NCI-H2171 (cell line): ENCODE data around the gene HSPA12A.
"Not testable (repeated sequence)": the region's sequence is repeated elsewhere in the genome, so short reads cannot be mapped to it uniquely, and the experiment has no call there.

Source experiments
- DNase-seq: peaks from one replicate; lab custom pipeline; 2025; lab: John Stamatoyannopoulos, UW

Gene HSPA12A

DNA sequence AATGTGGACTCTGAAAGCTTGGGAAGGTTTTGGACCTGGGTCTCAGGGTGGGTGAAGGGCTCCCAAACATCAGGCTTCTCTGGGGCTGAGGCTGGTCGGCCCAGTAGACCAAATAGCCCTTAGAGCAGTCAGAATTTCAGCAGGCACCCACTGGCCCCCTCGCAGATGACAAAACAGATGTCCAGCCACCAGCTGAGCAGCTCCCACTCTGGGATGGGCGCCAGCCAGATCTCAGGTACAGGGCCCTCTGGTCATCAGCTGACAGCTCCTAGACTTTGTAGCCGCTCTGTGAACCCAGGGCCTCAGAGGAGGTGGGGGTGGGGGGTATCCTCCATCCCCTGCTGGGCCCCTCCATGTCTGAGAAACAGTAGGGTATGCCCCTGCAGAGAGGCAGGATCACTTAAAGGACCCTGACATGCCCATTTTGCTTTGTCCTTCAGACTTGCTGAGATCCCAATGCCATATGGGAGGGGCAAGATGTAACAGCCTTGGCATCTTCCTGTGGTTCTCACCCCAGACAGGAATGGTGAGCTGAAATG, 26.5 kb downstream of the HSPA12A start:
- DNase-seq, result no peak

GRCh38 chr10:116715341-116715740, 27.0 kb downstream of the HSPA12A start:
- no peak for DNase-seq

- DNase-seq, result no peak
Measured at GRCh38 chr10:116713846-116714245, 28.5 kb downstream of the HSPA12A start.

DNA sequence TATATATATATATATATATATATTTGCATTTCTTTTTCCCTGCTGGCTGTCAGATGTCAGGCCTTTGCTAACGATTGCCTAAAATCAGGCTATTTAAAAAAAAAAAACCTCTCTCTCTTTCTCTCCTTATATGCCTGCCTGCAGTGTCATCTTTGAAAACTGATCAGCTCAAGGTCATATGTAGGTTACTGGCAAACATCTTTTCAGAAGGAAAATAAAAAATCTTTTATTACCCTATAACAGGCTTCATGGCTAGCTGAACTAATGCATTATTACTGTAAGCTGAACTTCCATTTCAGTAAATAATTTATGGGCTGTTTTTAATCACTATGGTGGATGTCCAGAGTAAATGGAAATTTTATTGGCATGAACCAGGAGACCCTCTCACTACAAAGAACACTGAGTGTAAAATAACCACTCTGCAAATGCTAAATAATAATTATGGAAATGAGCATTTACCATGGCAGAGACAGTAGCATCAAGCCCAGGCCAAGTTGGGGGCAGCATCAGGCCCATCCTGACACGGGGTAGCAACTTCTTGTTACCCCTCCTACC, 29.3 kb downstream of the HSPA12A start:
- no peak for DNase-seq

- no peak for DNase-seq
Measured at GRCh38 chr10:116712519-116712918, 29.8 kb downstream of the HSPA12A start.

GRCh38 chr10:116711803-116712202, 30.6 kb downstream of the HSPA12A start:
- not testable (repeated sequence) for DNase-seq

GRCh38 chr10:116710076-116710475, 32.3 kb downstream of the HSPA12A start:
- DNase-seq, result no peak

- DNase-seq, result no peak
Measured at GRCh38 chr10:116708877-116709276, 33.5 kb downstream of the HSPA12A start.

GRCh38 chr10:116708391-116708821, 34.0 kb downstream of the HSPA12A start:
- no peak for DNase-seq

- no peak for DNase-seq
Measured at GRCh38 chr10:116707981-116708380, 34.4 kb downstream of the HSPA12A start.

DNA sequence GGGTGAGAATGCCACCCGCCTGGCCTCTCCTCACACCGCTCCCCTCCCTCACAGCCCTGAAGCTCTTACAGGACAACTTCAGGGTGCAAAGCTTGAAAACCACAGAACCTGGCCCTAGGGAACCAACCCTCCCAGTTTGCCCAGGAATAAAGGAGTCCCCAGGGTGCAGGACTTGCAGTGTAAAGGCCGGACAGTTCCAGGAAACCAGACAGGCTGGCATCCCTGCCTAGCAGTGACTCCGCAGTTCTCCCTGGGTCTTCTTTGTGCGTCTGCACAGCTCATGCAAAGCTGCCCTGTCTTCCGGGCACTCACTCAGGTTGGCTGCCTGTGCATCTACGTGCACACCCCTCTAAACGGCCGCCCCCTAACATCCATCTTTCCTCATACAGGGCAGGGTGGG, 36.1 kb downstream of the HSPA12A start:
- no peak for DNase-seq

- no peak for DNase-seq
Measured at GRCh38 chr10:116705498-116705897, 36.9 kb downstream of the HSPA12A start.

GRCh38 chr10:116704926-116705325, 37.4 kb downstream of the HSPA12A start:
- no peak for DNase-seq

DNA sequence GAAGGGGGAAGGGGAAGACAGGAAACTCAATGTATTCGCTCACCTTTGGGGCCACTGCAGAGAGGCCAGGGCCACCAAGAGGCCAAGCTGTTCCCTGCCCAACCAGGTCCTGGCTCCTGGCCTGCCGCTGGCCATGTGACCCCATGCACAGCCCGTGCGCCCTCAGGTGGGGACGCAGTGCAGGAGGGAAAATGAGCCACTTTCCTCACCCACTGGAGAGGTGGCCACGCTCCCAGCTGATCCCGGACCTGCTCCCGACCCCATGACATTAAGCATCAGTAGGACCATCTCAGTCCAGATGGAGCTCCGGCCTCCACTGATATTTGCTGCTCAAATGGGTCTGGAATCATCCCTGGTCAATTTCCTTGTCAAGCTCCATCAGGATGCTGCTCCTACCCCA, 40.2 kb downstream of the HSPA12A start:
- no peak for DNase-seq

DNA sequence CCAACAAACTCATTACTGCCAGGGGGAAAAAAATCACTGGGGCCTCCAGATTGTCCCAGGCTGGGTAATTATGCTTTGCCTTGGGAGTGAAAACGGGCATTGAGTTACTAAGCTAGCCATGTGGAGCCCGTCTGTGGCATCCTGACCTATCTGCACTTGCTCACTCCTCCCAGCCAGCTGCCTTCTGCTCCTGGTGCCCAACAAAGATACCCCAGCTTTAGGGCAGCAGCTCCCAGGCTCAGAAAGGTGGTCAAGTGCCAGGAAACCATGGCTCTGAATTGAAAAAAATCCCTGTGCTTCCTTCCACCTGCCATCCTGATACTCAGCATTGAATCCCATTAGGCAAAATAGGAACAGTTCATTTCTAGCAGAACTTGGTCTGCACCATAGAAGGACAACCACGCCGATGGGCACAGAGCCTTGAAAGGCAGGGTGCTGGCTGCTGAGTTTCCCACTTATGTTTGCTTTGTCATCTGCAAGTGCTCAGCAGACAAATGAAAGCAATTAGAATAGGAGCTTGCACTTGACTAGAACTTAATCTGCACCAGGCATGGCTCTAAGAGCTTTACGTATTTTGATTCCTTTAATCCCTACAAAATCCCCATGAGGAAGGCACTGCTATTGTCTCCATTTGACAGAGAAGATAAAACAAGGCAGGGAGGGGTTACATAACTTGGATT, 42.8 kb downstream of the HSPA12A start:
- no peak for DNase-seq

- no peak for DNase-seq
Measured at GRCh38 chr10:116699049-116699448, 43.3 kb downstream of the HSPA12A start.

DNA sequence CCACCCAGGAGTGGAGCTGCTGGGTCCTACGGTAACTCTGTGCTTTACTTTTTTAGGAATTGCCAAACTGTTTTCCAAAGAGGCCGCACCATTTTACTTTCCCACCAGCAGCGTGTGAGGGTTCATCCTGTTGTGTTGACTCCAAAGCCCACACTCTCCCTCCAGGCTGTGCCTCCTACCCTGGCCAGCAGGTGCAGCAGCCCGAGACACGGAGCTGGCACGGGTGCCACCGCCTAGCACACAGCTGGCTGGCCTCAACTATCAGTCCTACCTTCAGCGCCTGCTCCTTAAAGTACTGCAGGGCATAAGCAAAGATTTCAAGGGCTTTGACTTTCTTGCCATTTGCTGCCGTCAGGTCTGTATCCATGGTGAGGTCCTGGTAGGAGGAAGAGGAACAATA, 44.0 kb downstream of the HSPA12A start:
- no peak for DNase-seq

DNA sequence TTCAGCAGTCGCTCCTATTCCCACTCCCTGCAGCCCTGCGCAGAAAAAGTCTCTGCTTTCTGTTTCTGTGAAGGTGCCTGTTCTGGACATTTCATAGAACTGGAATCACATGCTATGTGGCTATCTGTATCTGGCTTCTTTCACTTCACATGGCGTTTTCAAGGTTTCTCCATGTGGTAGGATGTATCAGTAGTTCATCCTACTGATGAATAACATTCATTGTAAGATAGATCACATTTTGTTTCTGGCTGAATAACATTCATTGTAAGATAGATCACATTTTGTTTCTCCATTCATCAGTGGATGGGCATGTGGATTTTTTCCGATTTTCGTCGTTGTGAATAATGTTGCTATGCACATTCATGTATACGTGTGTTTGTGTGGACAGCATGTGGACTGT, 44.5 kb downstream of the HSPA12A start:
- DNase-seq, result no peak

- no peak for DNase-seq
Measured at GRCh38 chr10:116696919-116697318, 45.4 kb downstream of the HSPA12A start.

DNA sequence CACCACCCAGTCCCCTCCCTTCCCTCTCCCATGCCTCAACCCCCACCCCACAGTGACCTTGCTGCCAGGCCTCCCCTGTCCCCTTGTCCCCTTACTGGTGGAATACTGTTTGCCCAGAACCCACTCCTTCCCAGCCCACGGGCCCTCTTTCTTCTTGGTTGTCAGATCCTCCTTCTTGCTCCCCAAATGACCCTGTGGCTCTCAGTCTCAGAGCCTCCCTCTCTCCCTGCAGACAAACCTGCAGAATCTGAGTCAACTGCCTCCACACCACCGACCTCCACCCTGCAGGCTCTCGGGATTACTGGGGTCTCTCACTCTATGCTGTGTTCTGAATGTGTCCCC, 47.5 kb downstream of the HSPA12A start:
- no peak for DNase-seq

- no peak for DNase-seq
Measured at GRCh38 chr10:116694243-116694926, 48.0 kb downstream of the HSPA12A start.

- DNase-seq, result no peak
Measured at GRCh38 chr10:116692225-116692624, 50.1 kb downstream of the HSPA12A start.

GRCh38 chr10:116691635-116692034, 50.7 kb downstream of the HSPA12A start:
- DNase-seq, result no peak
